NCI-H510A treated with DMSO at 0.1 percent for 48 hours (cell line): ENCODE results near the gene AMY2B.
"Not testable (repeated sequence)": the region's sequence is repeated elsewhere in the genome, so short reads cannot be mapped to it uniquely, and the experiment has no call there.

Experiments used
- DNase-seq: peaks from one replicate; lab custom pipeline; 2025; lab: John Stamatoyannopoulos, UW

The AMY2B gene

DNA sequence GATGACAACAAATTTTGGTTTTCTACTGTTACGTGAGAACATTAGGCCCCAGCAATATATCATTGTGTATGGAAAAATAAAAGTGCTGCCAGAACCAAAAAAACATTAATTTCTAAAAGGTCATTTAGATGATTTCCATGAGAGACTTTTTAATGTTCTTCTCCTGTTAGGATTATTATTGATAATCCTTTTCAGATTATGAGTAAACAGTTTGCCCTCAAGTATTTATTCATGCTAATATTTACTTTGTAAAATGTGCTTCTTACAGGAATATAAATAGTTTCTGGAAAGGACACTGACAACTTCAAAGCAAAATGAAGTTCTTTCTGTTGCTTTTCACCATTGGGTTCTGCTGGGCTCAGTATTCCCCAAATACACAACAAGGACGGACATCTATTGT is at the start of gene AMY2B:
Gene AMY2B, plus strand, starts transcription at position 301 of the 400 bp plus-strand sequence. Its CDS starts 14 bp downstream, at position 315.
- DNase-seq = not testable (repeated sequence)

DNA sequence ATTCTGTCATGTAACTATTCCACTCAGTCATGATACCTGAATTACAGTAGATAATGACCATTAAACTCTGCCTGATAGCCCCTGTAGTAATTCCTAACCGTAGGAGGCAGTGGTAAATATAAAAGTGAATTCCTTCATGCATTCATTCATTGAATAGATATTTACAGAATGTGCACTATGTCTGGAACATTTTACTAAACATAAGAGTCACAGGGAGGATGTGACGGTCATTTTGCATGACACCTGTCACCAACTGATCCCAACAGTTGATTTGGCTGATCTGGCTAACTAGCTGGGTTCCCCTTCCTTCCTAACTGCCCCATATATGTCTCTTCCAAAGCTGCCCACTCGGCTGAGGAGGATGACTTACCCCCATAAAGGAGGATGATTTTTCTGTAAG is 48.0 kb upstream of the AMY2B start:
- no peak for DNase-seq

DNA sequence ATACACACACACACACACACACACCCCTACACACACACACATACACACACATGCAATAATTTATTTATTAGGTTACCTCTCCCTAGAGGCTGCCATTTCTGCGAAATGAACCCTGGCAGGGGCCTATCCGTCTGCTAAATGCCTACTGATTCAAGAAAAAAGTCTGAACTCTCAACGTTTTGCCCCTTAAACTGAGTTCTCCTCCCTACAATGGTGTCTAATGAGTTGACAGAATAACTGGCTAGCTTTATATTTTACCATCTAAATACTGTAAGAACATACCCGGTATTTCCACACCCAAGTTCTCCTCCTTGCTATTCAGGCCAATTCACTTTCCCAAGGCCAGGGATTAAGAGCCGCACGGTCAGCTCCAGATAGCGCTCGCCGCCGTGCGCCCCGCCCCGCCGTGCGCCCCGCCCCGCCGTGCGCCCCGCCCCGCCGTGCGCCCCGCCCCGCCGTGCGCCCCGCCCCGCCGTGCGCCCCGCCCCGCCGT is 46.2 kb upstream of the AMY2B start:
- peak; percentile 18 for DNase-seq

DNA sequence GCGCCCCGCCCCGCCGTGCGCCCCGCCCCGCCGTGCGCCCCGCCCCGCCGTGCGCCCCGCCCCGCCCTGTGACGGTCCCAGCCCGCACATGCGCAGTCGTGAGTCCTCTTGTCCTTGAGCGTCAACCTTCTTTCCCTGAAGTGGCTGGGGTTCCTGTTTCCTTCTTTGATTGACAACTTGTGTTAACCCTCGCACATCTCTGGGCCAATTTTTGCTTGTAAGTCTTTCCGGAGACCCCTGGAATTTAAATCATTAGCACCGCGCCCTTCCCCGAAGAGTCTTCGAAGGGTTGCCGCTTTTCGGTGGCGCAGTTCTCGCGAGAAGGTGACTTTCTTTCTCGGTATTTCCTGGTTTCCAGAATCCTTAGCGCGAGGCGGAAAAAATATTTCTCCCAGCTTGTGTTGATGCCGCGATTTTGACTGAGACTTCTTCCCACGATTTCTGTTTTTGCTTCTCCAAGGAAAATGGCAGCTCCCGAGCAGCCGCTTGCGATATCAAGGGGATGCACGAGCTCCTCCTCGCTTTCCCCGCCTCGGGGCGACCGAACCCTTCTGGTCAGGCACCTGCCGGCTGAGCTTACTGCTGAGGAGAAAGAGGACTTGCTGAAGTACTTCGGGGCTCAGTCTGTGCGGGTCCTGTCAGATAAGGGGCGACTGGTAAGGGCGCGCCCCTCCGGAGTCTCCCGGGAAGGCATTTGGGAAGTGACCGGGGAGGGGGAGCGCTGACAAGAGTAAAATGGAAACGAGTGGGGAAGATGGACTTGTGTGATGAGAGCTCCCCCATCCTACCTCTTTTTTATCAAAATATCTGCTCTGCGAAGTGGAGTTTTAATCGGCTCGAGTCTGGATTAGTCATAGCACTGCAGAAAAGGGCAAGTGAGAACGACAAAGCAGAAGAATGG is 45.5 kb upstream of the AMY2B start, which contains the start of gene RNPC3:
Gene RNPC3, plus strand, starts transcription at position 93 of the 901 bp plus-strand sequence. Its CDS starts 372 bp downstream, at position 465.
- DNase-seq = peak; percentile 92

DNA sequence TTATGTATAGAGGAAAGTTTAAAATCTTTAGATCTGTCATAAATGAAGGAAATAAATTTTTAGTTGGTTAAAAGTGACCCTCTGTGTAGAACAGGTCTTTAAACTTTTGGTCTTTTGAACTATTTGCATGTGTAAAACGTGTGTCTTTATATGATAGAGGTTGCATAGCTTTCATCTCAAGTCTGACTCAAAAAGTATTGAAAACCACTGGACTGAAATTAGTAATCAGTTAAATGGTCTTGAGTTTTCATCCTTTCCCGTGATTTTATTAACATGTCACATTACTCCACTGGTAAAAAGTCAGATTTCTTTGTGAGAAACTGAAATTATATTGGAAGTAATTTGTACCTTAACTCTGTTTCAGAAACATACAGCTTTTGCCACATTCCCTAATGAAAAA is 44.1 kb upstream of the AMY2B start:
- no peak for DNase-seq

DNA sequence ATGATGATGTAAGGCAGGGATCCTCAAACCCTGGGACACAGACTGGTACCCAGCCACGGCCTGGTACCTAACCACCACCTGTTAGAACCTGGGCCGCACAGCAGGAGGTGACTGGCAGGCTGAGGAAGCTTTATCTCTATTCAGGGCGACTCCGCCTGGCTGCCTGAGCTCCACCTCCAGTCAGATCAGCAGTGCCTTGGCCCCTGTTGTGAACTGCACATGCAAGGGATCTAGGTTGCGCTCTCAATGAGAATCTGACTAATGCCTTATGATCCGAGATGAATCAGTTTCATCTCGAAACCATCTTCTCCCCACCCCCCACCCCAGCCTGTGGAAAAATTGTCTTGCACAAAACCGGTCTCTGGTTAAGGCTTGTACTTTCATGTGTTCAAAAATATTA is 41.6 kb upstream of the AMY2B start:
- DNase-seq = no peak

DNA sequence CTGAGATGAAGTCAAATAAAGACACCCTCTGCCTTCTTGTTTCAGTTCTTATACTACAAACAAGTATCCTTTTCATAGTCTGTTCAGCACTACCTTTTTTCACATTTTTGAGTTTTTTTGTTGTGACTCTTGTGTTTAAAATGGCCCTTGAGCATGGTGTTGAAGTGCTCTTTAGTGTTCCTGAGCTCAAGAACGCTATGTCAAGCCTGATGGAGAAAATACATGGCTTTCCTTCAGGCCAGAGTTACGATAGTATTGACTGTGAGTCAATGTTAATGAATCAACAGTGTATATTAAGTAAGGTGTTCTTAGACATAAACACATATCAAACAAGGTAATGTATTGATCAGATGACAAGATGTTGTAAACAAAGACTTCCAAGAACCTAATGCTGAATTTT is 33.2 kb upstream of the AMY2B start:
- DNase-seq = no peak

DNA sequence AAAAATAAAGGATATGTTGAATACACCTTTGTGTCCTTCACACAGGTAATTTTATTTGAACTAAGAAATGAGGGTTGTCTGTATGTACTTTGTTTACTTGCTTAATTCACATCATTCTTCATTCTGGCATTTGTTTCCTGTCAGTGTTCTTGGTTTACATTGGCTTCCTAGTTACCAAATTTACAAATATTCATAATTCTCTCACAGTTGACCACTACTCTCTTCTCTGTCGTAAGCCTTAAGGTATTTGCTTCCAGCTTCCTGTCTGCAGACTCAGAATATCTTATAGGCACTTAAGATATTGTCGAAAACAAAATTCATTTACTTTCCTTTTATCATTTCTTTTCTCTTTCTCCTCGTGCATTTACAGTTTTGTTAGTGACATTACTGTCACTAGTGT is 30.0 kb upstream of the AMY2B start:
- no peak for DNase-seq

DNA sequence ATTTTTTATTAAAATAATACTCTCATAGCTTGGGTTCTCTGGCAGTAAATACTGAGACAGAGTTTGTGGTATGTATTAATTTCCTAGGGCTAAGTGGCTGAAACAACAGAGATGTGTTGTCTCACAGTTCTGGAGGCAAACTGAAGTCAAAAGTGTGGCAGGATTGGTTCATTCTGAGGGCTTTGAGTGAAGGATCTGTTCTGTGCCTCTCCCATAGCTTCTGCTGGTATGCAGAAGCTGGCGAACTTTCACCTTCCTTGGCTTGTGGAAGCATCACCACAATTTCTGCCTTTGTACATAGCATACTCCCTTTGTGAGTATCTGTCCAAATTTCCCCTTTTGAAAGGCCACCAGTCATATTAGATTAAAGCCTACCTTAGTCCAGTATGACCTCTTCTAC is 24.9 kb upstream of the AMY2B start:
- no peak for DNase-seq

DNA sequence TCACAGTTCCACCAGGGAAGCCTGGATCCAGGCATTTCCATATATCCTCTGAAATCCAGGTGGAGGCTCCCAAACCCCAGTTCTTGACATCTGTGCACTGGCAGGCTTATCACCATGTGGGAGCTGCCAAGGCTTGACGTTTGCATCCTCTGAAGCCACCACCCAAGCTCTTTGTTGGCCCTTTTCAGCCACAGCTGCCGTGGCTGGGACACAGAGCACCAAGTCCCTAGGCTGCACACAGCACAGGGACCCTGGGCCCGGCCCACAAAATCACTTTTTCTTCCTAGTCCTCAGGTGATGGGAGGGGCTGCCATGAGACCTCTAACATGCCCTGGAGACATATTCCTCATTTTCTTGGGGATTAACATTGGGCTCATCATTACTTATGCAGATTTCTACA is 23.5 kb upstream of the AMY2B start:
- no peak for DNase-seq

DNA sequence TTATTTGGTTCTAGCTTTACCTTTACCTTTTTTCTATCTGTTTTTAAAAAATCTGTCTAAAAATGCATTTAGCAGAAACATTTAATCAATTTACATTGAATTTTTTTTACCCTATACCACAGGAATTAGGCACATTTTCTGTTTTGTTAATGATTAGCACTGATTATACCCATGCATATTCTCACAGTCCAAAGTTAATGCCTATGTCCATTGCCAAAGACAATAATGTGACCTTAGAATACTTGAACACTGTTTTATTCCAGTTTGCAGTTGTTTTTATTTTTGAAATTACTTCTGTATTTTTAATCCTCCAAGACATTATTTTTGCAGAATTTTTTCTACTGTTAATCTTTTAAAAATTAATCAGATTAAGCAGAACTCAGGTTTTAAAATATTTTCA is 11.0 kb upstream of the AMY2B start:
- no peak for DNase-seq

DNA sequence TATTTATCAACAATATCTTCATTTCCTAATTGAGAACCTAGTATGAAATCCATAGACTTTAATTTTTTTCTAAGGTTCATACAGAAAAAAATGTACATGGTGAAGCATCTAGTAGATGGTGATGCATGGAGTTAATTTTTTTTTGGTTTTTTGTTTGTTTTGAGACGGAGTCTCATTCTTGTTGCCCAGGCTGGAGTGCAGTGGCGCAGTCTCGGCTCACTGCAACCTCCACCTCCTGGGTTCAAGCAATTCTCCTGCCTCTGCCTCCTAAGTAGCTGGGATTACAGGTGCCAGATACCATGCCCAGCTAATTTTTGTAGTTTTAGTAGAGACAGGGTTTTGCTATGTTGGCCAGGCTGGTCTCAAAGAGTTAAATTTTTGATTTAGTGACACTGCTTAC is 10.3 kb upstream of the AMY2B start:
- not testable (repeated sequence) for DNase-seq

DNA sequence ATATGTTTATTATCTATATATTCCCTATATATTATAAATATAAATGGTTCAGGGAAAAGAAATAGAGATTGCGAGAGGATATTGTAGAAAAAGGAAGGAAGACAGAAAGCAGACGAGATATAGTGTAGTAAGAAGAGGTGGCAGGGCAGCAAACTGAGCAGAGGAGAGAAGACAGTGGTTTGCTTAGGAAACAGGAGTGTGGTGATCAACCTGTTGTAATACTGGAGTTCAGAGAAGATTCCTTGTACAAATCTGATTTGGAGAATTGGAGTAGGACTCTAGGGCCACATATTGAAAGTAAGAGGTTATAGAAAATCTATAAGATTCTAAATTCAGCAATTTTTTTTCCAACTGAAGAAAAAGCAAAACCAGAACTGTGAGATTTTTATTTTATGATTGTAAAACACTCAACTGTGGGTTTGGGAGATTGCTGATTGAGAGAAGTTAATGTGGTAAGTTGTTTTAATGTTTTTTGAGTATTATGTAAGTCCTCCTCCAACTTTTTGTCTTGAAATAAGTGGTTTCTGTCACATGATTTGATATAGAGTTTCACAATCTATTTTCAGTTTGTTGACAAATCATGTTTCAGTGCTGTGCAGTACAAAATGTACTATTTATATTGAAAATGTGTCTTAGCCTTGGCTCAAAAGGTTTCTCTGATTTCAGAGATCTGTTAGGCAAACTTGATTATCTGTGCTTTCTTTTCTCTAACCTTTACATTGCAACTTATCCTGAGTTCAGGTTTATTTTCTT is 9.6 kb upstream of the AMY2B start:
- DNase-seq = no peak

DNA sequence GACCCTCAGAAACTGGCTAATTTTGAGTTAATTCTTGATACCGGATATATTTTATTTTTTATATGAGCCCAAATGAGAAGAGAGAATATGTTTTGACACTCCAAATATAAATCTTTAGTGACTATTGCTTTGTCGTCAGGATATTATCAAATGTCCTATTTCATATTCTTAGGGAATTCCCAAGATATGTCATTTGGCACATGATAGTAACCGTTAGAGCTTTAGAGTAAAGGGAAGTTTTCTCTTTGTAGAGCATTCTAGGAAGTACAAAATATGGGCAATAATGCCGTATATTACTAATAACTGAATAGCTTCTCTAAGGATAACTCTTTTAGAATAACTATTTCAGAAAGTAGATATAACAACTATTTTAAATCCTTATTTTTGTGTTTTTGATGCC is 8.3 kb upstream of the AMY2B start:
- no peak for DNase-seq

DNA sequence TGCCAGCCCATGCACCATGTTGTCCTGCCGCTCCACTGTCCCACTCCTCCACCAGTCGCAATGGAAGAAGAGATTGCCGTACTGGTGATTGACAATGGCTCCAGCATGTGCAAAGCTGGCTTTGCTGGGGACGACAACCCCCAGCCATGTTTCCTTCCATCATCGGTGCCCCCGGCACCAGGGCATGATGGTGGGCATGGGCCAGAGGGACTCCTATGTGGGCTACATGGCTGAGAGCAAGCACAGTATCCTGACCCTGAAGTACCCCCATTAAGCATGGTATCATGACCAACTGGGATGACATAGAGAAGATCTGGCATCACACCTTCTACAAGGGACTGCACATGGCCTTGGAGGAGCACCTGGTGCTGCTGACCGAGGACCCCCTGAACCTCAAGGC is 1.9 kb upstream of the AMY2B start:
- DNase-seq = no peak

DNA sequence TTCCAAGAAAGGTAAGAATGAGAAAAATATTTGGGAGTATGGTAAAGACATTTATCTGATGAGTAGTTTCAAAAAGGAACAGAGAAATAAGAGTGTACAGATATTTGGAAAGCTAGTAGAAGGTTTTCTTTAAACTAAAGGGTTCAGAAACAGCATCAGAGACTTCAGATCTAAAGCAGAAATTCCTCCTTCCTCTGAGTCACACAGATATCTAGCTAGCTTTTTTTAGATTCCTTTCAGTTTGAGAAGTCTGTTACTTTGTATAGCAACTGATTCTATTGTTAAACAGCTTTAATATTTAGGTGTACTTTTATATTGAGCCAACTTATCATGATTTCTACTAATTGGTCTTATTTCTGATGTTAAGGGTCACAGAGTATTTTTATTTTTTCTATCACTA is 4.7 kb downstream of the AMY2B start:
- no peak for DNase-seq

DNA sequence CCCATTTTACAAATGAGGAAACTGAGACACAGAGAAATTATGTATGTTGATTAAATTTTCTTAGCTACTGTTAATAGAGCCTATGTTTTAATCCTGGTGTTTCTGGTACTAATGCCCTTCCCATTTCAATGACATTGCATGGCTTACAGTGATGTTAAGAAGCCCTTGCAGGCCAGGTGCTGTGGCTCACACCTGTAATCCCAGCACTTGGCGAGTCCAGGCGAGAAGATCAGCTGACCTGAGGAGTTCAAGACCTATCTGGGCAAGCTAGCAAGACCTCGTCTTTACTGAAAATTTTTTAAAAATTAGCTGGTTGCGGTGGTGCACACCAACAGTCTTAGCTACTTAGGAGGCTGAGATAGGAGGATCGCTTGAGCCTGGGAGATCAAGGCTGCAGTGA is 5.4 kb downstream of the AMY2B start:
- DNase-seq = not testable (repeated sequence)

DNA sequence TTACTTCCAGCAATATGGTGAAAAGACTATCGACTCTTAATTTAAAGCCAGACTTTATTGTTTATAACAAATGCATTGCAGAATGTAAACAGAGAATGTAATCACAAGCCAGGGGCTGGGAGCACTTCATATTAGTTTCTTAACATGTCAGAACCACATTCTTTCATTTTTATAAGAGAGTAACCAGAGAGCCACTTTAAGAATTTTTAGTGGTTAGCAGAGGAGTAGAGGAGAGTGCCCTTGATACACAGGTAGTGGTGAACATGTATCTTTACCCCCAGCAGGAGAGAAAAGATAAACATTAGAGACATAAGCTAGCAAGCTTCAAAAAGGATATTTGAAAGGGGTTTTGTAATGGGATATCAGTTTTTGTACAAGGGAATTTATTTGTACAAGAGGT is 11.1 kb downstream of the AMY2B start:
- DNase-seq = no peak

DNA sequence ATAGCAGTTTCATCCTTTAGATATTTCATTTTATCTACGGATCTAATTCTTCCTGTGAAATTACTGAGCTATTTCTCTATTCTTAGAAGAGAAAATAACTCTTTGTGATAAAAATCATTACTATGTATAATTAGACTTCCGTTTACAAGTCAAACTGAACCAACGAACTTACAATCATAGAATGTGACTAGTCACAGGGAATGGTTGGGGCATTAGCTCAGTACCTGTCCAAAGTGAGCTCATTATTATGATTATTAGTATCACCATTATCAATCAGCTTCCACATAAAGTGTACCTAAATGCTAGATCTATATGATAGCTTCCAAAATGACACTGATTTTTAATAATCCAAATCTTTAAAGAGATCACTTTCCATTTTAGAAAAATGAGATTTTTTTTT is 12.5 kb downstream of the AMY2B start:
- no peak for DNase-seq

DNA sequence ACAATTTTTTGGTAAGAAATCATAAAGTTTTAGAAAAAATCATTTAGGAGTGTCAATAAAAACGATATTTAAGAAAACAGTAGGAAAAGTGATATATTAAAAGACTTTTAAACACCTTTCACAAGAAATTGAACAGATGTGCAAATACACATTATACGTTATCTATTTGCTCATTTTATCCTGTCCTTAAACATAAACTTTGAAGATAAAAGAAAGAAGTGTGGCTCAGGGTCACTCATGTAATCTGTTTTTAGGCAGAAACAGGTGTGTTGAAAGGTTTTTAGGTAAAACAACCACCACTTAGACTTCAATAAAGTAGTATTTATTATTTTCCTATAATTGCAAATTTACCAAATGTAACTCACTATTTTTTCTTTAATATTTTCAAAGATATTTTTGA is 13.1 kb downstream of the AMY2B start:
- DNase-seq = no peak

DNA sequence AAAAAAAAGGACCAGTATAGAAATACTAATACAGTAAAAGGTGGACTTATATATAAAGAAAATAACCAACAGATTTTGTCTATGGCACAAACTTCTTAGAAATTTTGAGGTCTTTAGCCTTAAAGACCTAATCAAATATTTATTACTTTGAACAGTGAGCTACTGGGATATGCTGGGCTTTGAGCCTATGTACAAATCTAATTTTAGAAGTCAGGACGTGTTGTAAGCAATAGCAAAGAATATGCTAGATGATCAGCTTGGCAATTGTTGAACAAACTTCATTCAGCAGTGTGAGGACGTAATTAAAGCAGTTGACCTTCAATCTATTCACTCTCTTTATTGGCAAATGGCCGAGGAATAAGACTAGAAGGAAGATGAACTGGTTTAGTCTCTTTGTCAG is 31.4 kb downstream of the AMY2B start:
- not testable (repeated sequence) for DNase-seq

DNA sequence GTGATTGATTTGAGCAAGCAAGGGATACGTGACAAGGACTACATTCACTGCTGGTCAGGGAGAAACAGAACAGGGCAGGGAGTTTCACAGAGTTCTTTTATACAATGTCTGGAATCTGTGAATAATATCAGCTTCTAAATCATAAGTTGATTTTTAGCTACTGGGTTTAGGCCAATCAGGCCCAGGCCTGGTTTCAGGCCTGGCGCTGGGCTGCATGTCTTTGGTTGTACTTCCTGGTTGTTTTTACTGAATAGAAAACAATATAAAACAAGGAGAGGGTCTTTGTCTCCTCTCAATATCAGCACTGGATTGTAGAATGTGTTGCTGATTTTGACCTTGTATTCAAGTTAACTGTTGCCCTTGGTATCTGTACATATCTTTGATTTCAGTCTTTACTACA is 45.0 kb downstream of the AMY2B start:
- no peak for DNase-seq

DNA sequence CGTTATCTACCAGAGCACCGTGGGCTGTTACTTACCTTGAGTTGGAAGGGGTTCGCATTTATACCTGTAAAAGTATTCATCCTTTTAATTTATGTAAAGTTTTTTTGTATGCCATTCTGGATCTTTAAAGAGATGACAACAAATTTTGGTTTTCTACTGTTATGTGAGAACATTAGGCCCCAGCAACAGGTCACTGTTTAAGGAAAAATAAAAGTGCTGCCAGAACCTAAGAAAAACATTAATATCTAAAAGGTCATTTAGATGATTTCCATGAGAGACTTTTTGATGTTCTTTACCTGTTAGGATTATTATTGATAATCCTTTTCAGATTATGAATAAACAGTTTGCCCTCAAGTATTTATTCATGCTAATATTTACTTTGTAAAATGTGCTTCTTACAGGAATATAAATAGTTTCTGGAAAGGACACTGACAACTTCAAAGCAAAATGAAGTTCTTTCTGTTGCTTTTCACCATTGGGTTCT is 45.6 kb downstream of the AMY2B start, which contains the start of gene AMY2A:
Gene AMY2A, plus strand, starts transcription at position 434 of the 484 bp plus-strand sequence. Its CDS starts 14 bp downstream, at position 448.
- not testable (repeated sequence) for DNase-seq
